H1 (cell line): ENCODE data around the gene DMWD. TPM values are rescaled to one million over a fixed set of nuclear protein-coding genes. Genes with fewer than 3 reads are reported as not detected.

ENCODE experiments used
- CTCF ChIA-PET: fragments of 300-600 bp; sonication (Branson Sonifier 250); formaldehyde crosslinking; loops from one replicate; lab custom pipeline; 2021; ENCODE audit not compliant: partially characterized antibody; lab: Charles Lee
- POLR2A ChIA-PET: fragments of 300-600 bp; sonication (Branson Sonifier 250); formaldehyde crosslinking; loops from one replicate; lab custom pipeline; 2021; ENCODE audit warnings: inconsistent platforms; ENCODE audit not compliant: partially characterized antibody; lab: Charles Lee
- DNase-seq, 2 experiments: peaks; one replicate each; pipeline versions ENCODE4 v3.0.0 to v3.0.0-alpha.2; 2010 to 2022; ENCODE audit warnings: low spot score in 2 of 2, low read depth in 1 of 2, mixed read lengths in 1 of 2
- FAIRE-seq: peaks from 2 replicates; lab custom pipeline; 2011; peaks lifted over from hg19 to GRCh38; lab: Jason Lieb, UNC
- H2AFZ ChIP-seq: 2 replicates; pipeline ENCODE4 v1.8.1; 2012; ENCODE audit warnings: low read length, inconsistent platforms
- H2AK5ac ChIP-seq: 2 replicates; pipeline ENCODE4 v1.6.1; 2013; ENCODE audit warnings: low read depth, low read length
- H2BK120ac ChIP-seq: replicated peaks from 2 replicates; pipeline ENCODE3; 2013; ENCODE audit warnings: low read depth, low read length, inconsistent platforms
- H2BK12ac ChIP-seq: 2 replicates; pipeline ENCODE4 v1.6.1; 2013; ENCODE audit warnings: low read depth, low read length
- H2BK15ac ChIP-seq: 2 replicates; pipeline ENCODE4 v1.6.1; 2013; ENCODE audit warnings: low read length
- H2BK20ac ChIP-seq: 2 replicates; pipeline ENCODE4 v1.6.1; 2013; ENCODE audit warnings: low read length
- H2BK5ac ChIP-seq: 2 replicates; pipeline ENCODE4 v1.6.1; 2013; ENCODE audit warnings: low read depth, low read length
- H3K14ac ChIP-seq: 2 replicates; pipeline ENCODE4 v1.6.1; 2013; ENCODE audit warnings: inconsistent platforms; ENCODE audit not compliant: insufficient read length
- H3K18ac ChIP-seq: 2 replicates; pipeline ENCODE4 v1.6.1; 2013; ENCODE audit warnings: low read length; ENCODE audit errors: extremely low read depth
- H3K23ac ChIP-seq: 2 replicates; pipeline ENCODE4 v1.6.1; 2013; ENCODE audit warnings: inconsistent platforms; ENCODE audit not compliant: insufficient read length
- H3K23me2 ChIP-seq: 2 replicates; pipeline ENCODE4 v1.6.1; 2013; ENCODE audit warnings: low read depth, low read length
- H3K27ac ChIP-seq: 2 replicates; pipeline ENCODE4 v1.6.1; 2011; ENCODE audit warnings: low read depth, low read length, inconsistent platforms
- H3K27me3 ChIP-seq, 4 experiments: replicated peaks in 1 of 4; 1 replicate in 1 of 4; 2 replicates in 3 of 4; pipeline versions ENCODE4 v1.6.1 to v1.8.1; 2011 to 2013; ENCODE audit warnings: low read length in 3 of 4, mild to moderate bottlenecking in 3 of 4, inconsistent platforms in 2 of 4, mixed read lengths in 2 of 4, moderate library complexity in 1 of 4; ENCODE audit not compliant: control insufficient read depth in 3 of 4, insufficient read depth in 3 of 4; ENCODE audit errors: extremely low read depth in 1 of 4
- H3K36me3 ChIP-seq, 4 experiments: 2 replicates each; pipeline versions ENCODE4 v1.6.1 to v1.8.1; 2011 to 2013; ENCODE audit warnings: mild to moderate bottlenecking in 4 of 4, low read length in 3 of 4, moderate library complexity in 2 of 4, control low read depth in 1 of 4, inconsistent platforms in 1 of 4; ENCODE audit not compliant: insufficient read depth in 4 of 4, control insufficient read depth in 2 of 4
- H3K4ac ChIP-seq: replicated peaks from 2 replicates; pipeline ENCODE3; 2013; ENCODE audit warnings: low read length, low read depth, mixed read lengths, inconsistent platforms; ENCODE audit not compliant: insufficient read length
- H3K4me1 ChIP-seq, 4 experiments: replicated peaks in 1 of 4; 1 replicate in 1 of 4; 2 replicates in 3 of 4; pipeline versions ENCODE4 v1.6.1 to v1.8.1; 2011 to 2013; ENCODE audit warnings: low read length in 3 of 4, inconsistent platforms in 2 of 4, mixed read lengths in 1 of 4; ENCODE audit not compliant: insufficient read depth in 4 of 4, control insufficient read depth in 3 of 4
- H3K4me2 ChIP-seq, 2 experiments: 2 replicates each; pipeline versions ENCODE4 v1.6.1 to v1.8.1; 2011 to 2013; ENCODE audit warnings: low read depth in 2 of 2, low read length in 2 of 2, control low read depth in 1 of 2, inconsistent platforms in 1 of 2, mild to moderate bottlenecking in 1 of 2; ENCODE audit not compliant: insufficient read depth in 1 of 2
- H3K4me3 ChIP-seq, 4 experiments: fragments of 200-600, 300-600 bp in 1 of 4; sonication (generic), shearing (Covaris generic), sonication (Bioruptor Twin) in 1 of 4; 2 replicates each; pipeline versions ENCODE4 v1.5.1 to v1.8.1; 2011 to 2016; ENCODE audit warnings: low read length in 4 of 4, low read depth in 3 of 4, control low read depth in 2 of 4, inconsistent platforms in 2 of 4, mild to moderate bottlenecking in 2 of 4, mixed read lengths in 1 of 4, moderate library complexity in 1 of 4; ENCODE audit not compliant: insufficient read depth in 2 of 4; ENCODE audit errors: extremely low read depth in 1 of 4
- H3K56ac ChIP-seq: replicated peaks from 2 replicates; pipeline ENCODE3; 2013; ENCODE audit warnings: low read depth, mild to moderate bottlenecking, mixed read lengths, low read length, inconsistent platforms; ENCODE audit not compliant: insufficient read length
- H3K79me1 ChIP-seq: 2 replicates; pipeline ENCODE4 v1.6.1; 2013; ENCODE audit warnings: low read depth, low read length, control low read depth
- H3K79me2 ChIP-seq, 2 experiments: 2 replicates each; pipeline versions ENCODE4 v1.6.1 to v1.8.1; 2012 to 2013; ENCODE audit warnings: low read length in 2 of 2, mild to moderate bottlenecking in 2 of 2, inconsistent platforms in 1 of 2; ENCODE audit not compliant: insufficient read depth in 2 of 2, control insufficient read depth in 1 of 2
- H3K9ac ChIP-seq, 4 experiments: replicated peaks in 1 of 4; 1 replicate in 1 of 4; 2 replicates in 3 of 4; pipeline versions ENCODE4 v1.6.1 to v1.8.1; 2011 to 2013; ENCODE audit warnings: low read depth in 3 of 4, low read length in 3 of 4, control low read depth in 2 of 4, mild to moderate bottlenecking in 2 of 4, moderate library complexity in 2 of 4, inconsistent platforms in 1 of 4; ENCODE audit errors: extremely low read depth in 1 of 4
- H3K9me3 ChIP-seq, 2 experiments: 2 replicates each; pipeline versions ENCODE4 v1.6.1 to v1.8.1; 2012 to 2013; ENCODE audit warnings: mild to moderate bottlenecking in 2 of 2, moderate library complexity in 2 of 2, control low read depth in 1 of 2, inconsistent platforms in 1 of 2, low read depth in 1 of 2, low read length in 1 of 2, mixed read lengths in 1 of 2; ENCODE audit not compliant: insufficient read depth in 2 of 2
- H4K20me1 ChIP-seq, 2 experiments: replicated peaks in 1 of 2; 2 replicates each; pipeline versions ENCODE3 to v1.8.1; 2011 to 2013; ENCODE audit warnings: inconsistent platforms in 2 of 2, low read length in 2 of 2, mild to moderate bottlenecking in 1 of 2; ENCODE audit not compliant: insufficient read depth in 2 of 2, control insufficient read depth in 1 of 2
- H4K5ac ChIP-seq: 2 replicates; pipeline ENCODE4 v1.6.1; 2013; ENCODE audit warnings: low read length, low read depth, mixed read lengths, inconsistent platforms; ENCODE audit not compliant: insufficient read length
- H4K8ac ChIP-seq: 2 replicates; pipeline ENCODE4 v1.8.0; 2013; ENCODE audit warnings: mild to moderate bottlenecking, moderate library complexity, low read length, inconsistent platforms; ENCODE audit not compliant: insufficient read depth; ENCODE audit errors: extremely low read depth
- H4K91ac ChIP-seq: replicated peaks from 2 replicates; pipeline ENCODE3; 2013; ENCODE audit warnings: low read length, mixed read lengths, inconsistent platforms; ENCODE audit not compliant: insufficient read length
- CHD2 ChIP-seq: IDR thresholded peaks from 2 replicates; pipeline ENCODE4 v1.6.1; 2012; ENCODE audit warnings: low read length, improper control_type of control experiment
- KDM1A ChIP-seq: fragments of 200-600, 300-600 bp; sonication (generic); IDR thresholded peaks from 2 replicates; pipeline ENCODE4 v1.7.1; 2016; ENCODE audit warnings: mild to moderate bottlenecking, low read length, borderline replicate concordance
- NANOG ChIP-seq: IDR thresholded peaks from 2 replicates; pipeline ENCODE4 v1.6.1; 2011; ENCODE audit warnings: low read length, low read depth, mild to moderate bottlenecking, inconsistent platforms; ENCODE audit not compliant: insufficient read depth, poor library complexity, severe bottlenecking
- RNF2 ChIP-seq: fragments of 200-900, 300-1000 bp; sonication (generic); IDR thresholded peaks from 2 replicates; pipeline ENCODE4 v1.7.1; 2016; ENCODE audit warnings: borderline replicate concordance, low read depth, mild to moderate bottlenecking, antibody characterized with exemption, low read length; ENCODE audit not compliant: poor library complexity, severe bottlenecking; ENCODE audit errors: missing control alignments
- WGBS, 2 experiments: shearing (Covaris generic) in 1 of 2; methylation state at CpG; one replicate each; pipeline versions ENCODE4 v1.1.6 to v1.1.7; 2013 to 2015; ENCODE audit warnings: low lambda C conversion rate in 2 of 2, mixed read lengths in 2 of 2, inconsistent platforms in 1 of 2, low coverage in 1 of 2, missing lambda C conversion rate in 1 of 2; ENCODE audit not compliant: insufficient replicate concordance in 2 of 2, insufficient coverage in 1 of 2, insufficient read length in 1 of 2; ENCODE audit errors: extremely low coverage in 1 of 2, missing lambda C conversion rate in 1 of 2; 5-methylcytosine and 5-hydroxymethylcytosine counted together
- polyA plus RNA-seq, 7 experiments: library from polyadenylated mRNA; depleted of rRNA in 3 of 7; stranded (reverse) in 5 of 7; unstranded in 2 of 7; fragments of >200 nt in 5 of 7; fragments of 200-250 nt in 2 of 7; gene quantifications; 1 replicate in 5 of 7; 2 replicates in 1 of 7; 4 replicates in 1 of 7; pipeline versions ENCODE4 v1.2.1 to v1.2.3, GENCODE V29; 2011 to 2013; ENCODE audit warnings: missing spikeins in 2 of 7, mixed read lengths in 2 of 7
- total RNA-seq: library from RNA; stranded (reverse); fragmentation: NEBNext Ultra II Directional; extraction: Animal tissue kit (Norgen Biotek cat#: 25700); gene quantifications from 2 replicates; pipeline ENCODE4 v1.2.1, GENCODE V29; 2021

DMWD gene
- total and polyA plus RNA-seq, 2 of the 8 experiments (the other 6 are each of a cell fraction or from before 2014, with no cell fraction given) = 13.6 to 41.0 TPM

- ChIA-PET CTCF (interaction anchor here (0.9 to 5.3 kb wide), 6 partner anchors 11 to 140 kb away, joined by 3 to 42 read pairs (median 6); no protein-coding TSS in a partner anchor), POLR2A (interaction anchor here (0.9 to 3.6 kb wide), 4 partner anchors 10 to 30 kb away, joined by 3 to 22 read pairs (median 4); partner anchors contain the start of gene RSPH6A)
- H3K79me2 ChIP-seq = no peaks in the 10 kb centered on the region
- no peak overlapping the region for H3K27ac ChIP-seq
- H2BK120ac ChIP-seq = no peak overlapping the region
- no peak overlapping the region for H4K91ac ChIP-seq
- H2BK15ac ChIP-seq = no peak overlapping the region
- no peaks in the 10 kb centered on the region for H3K79me1 ChIP-seq
- no peak overlapping the region for H2BK12ac ChIP-seq
- H2BK20ac ChIP-seq = no peak overlapping the region
- no peaks in the 10 kb centered on the region for H3K9me3 ChIP-seq
- peaks cover 3 to 17% of the 10 kb centered on the region in 2 experiments for H4K20me1 ChIP-seq
- TF ChIP-seq KDM1A (no peak), CHD2 (no peak), NANOG (no peak), RNF2 (no peak)
- FAIRE-seq (no peak), DNase-seq (no peak)
- no peak overlapping the region for H2AK5ac ChIP-seq
- WGBS, 2 experiments = 88% methylated on average over 16 of the region's 16 CpGs; no CpG with 5 or more reads in 1 of the 2 experiments
- no peak overlapping the region for H3K23ac ChIP-seq
- H3K56ac ChIP-seq = no peak overlapping the region
- H3K23me2 ChIP-seq = 0 out of 2 replicates have a peak, but pooled peaks cover 1% of the 10 kb centered on the region
- no peak overlapping the region for H4K8ac ChIP-seq
- no peak overlapping the region for H2AFZ ChIP-seq
- H4K5ac ChIP-seq = no peak overlapping the region
- no peak overlapping the region for H2BK5ac ChIP-seq
- H3K4me3 ChIP-seq = no peak overlapping the region
- no peaks in the 10 kb centered on the region for H3K4me1 ChIP-seq
- no peak overlapping the region for H3K18ac ChIP-seq
- no peaks in the 10 kb centered on the region for H3K27me3 ChIP-seq
- peaks cover 50 to 74% (median 65%) of the 10 kb centered on the region in 4 experiments for H3K36me3 ChIP-seq
- no peak overlapping the region for H3K14ac ChIP-seq
- H3K4ac ChIP-seq = no peak overlapping the region
- no peak overlapping the region for H3K4me2 ChIP-seq
- no peak overlapping the region for H3K9ac ChIP-seq
These were observed 36.3 kb upstream of the DMWD start for GRCh38 chr19:45828945-45829344.
